ENCODE results near the gene SENP1. TPM values are rescaled to one million over a fixed set of nuclear protein-coding genes. Genes with fewer than 3 reads are reported as not detected.

SENP1 gene
- total RNA-seq, 4 donors from 2014 or later: 20.6 to 58.8 (median 24.5) TPM

GRCh38 chr12:48017921-48018617 lies 87.8 kb downstream of the SENP1 start:
- no peak for DNase-seq
- H3K4me3 ChIP-seq (replicated peaks in 1 of 3): no peak overlapping the region
- no peaks in the 10 kb centered on the region for H3K9me3 ChIP-seq
- WGBS, 2 donors: 69 to 75% methylated on average over 4 of the region's 4 CpGs
- intact Hi-C loops (cut with DNase I): no loop called here
- no peaks in the 10 kb centered on the region for H3K27me3 ChIP-seq
- TF ChIP-seq, protein P1, sequence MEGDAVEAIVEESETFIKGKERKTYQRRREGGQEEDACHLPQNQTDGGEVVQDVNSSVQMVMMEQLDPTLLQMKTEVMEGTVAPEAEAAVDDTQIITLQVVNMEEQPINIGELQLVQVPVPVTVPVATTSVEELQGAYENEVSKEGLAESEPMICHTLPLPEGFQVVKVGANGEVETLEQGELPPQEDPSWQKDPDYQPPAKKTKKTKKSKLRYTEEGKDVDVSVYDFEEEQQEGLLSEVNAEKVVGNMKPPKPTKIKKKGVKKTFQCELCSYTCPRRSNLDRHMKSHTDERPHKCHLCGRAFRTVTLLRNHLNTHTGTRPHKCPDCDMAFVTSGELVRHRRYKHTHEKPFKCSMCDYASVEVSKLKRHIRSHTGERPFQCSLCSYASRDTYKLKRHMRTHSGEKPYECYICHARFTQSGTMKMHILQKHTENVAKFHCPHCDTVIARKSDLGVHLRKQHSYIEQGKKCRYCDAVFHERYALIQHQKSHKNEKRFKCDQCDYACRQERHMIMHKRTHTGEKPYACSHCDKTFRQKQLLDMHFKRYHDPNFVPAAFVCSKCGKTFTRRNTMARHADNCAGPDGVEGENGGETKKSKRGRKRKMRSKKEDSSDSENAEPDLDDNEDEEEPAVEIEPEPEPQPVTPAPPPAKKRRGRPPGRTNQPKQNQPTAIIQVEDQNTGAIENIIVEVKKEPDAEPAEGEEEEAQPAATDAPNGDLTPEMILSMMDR (IDR thresholded peaks at IDR 0.05): no peak
- no peak for TF ChIP-seq POLR2A (IDR thresholded peaks at IDR 0.05)
- no peaks in the 10 kb centered on the region for H3K36me3 ChIP-seq
- H3K27ac ChIP-seq: no peak overlapping the region
- no peaks in the 10 kb centered on the region for H3K4me1 ChIP-seq

GRCh38 chr12:48017496-48017895 lies 88.4 kb downstream of the SENP1 start:
- Histone ChIP-seq H3K4me1 (no peaks in the 10 kb centered on the region), H3K27me3 (no peaks in the 10 kb centered on the region), H3K9me3 (no peaks in the 10 kb centered on the region), H3K4me3 (replicated peaks in 1 of 3) (no peak overlapping the region), H3K36me3 (no peaks in the 10 kb centered on the region), H3K27ac (no peak overlapping the region)
- TF ChIP-seq, protein P1 (IDR thresholded peaks at IDR 0.05): no peak
- TF ChIP-seq POLR2A (IDR thresholded peaks at IDR 0.05): no peak
- DNase-seq: no peak
- intact Hi-C loops (cut with DNase I): no loop called here
- 76 to 80% methylated on average over 5 of the region's 5 CpGs for WGBS, 2 donors

- H3K27ac ChIP-seq: no peak overlapping the region
- DNase-seq: no peak
- intact Hi-C loops (cut with DNase I): no loop called here
- no peaks in the 10 kb centered on the region for H3K9me3 ChIP-seq
- H3K36me3 ChIP-seq: no peaks in the 10 kb centered on the region
- no peak overlapping the region for H3K4me3 ChIP-seq (replicated peaks in 1 of 3)
- 77 to 80% methylated on average over 8 of the region's 8 CpGs for WGBS, 2 donors
- no peaks in the 10 kb centered on the region for H3K4me1 ChIP-seq
- no peak for TF ChIP-seq POLR2A (IDR thresholded peaks at IDR 0.05)
- TF ChIP-seq, protein P1 (IDR thresholded peaks at IDR 0.05): no peak
- no peaks in the 10 kb centered on the region for H3K27me3 ChIP-seq
Measured at GRCh38 chr12:48016373-48017020, 89.4 kb downstream of the SENP1 start.

- TF ChIP-seq, protein P1 (IDR thresholded peaks at IDR 0.05): no peak
- TF ChIP-seq POLR2A (IDR thresholded peaks at IDR 0.05): no peak
- Histone ChIP-seq H3K27me3 (no peaks in the 10 kb centered on the region), H3K4me1 (no peaks in the 10 kb centered on the region), H3K27ac (no peak overlapping the region), H3K36me3 (no peaks in the 10 kb centered on the region), H3K4me3 (replicated peaks in 1 of 3) (no peak overlapping the region), H3K9me3 (no peaks in the 10 kb centered on the region)
- no peak for DNase-seq
- intact Hi-C loops (cut with DNase I): no loop called here
- 84 to 95% methylated on average over 7 of the region's 7 CpGs for WGBS, 2 donors
Measured at GRCh38 chr12:48015954-48016353, 89.9 kb downstream of the SENP1 start.

DNA sequence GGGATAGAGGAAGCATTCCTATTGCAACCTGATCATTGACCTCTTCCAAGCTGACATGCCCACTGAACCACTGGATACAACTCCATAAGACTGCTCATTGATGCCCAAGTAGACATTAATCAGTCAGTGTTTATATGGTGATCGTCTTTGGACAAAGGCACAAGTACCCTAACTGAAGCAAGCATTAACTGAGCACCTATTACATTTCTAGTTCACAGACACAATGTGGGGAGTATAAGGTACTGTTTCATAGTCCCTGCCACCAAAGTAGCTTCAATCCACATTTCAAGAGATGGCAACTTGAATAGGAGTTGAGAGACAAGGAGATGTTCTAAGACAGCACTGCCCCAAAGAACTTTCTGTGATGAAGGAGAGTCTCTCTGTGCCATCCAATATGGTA lies 90.8 kb downstream of the SENP1 start:
- Histone ChIP-seq H3K36me3 (no peaks in the 10 kb centered on the region), H3K4me1 (no peaks in the 10 kb centered on the region), H3K27me3 (no peaks in the 10 kb centered on the region), H3K4me3 (replicated peaks in 1 of 3) (no peak overlapping the region), H3K9me3 (no peaks in the 10 kb centered on the region), H3K27ac (no peak overlapping the region)
- no peak for TF ChIP-seq POLR2A (IDR thresholded peaks at IDR 0.05)
- TF ChIP-seq, protein P1 (IDR thresholded peaks at IDR 0.05): no peak
- WGBS, 2 donors: 38 to 75% methylated on average over 1 of the region's 1 CpG
- DNase-seq: no peak
- intact Hi-C loops (cut with DNase I): no loop called here
